Pancreas (tissue), 10 donors: Measurements from ENCODE around the gene AATK. TPM values are rescaled to one million over a fixed set of nuclear protein-coding genes. Genes with fewer than 3 reads are reported as not detected.
A peak's percentile ranks its signal among the peaks of the same experiment; 100 is the strongest.

Source experiments
- ATAC-seq, 4 donors: fragments of 200-7000 bp; cut with Tn5 transposase; one replicate each; pipeline versions ENCODE4 v1.8.0 to v1.9.1; 2020; ENCODE audit warnings: mild to moderate bottlenecking in 4 of 4, moderate library complexity in 4 of 4
- DNase-seq, 6 donors: peaks; one replicate each; pipeline ENCODE4 v3.0.0-alpha.2; 2020
- FAIRE-seq: peaks from 2 replicates; lab custom pipeline; 2012; peaks lifted over from hg19 to GRCh38; lab: Jason Lieb, UNC
- H3K27ac ChIP-seq, 4 donors: fragments of 200-600 bp; sonication (generic); 1 replicate in 3 of 4; 2 replicates in 1 of 4; pipeline versions ENCODE4 v1.5.0 to v1.8.0; 2020
- H3K27me3 ChIP-seq, 4 donors: fragments of 200-600 bp; one replicate each; pipeline ENCODE4 v1.8.0; 2021
- H3K36me3 ChIP-seq, 3 donors: fragments of 200-600 bp; sonication (generic) in 1 of 3; one replicate each; pipeline versions ENCODE4 v1.5.0 to v1.8.0; 2020 to 2021
- H3K4me1 ChIP-seq, 3 donors: fragments of 200-600 bp; one replicate each; pipeline ENCODE4 v1.8.0; 2021
- H3K4me3 ChIP-seq, 4 donors: fragments of 200-600 bp; sonication (generic) in 2 of 4; one replicate each; pipeline versions ENCODE4 v1.5.0 to v1.8.0; 2020 to 2021
- H3K9me3 ChIP-seq, 4 donors: fragments of 200-600 bp; one replicate each; pipeline ENCODE4 v1.8.0; 2021
- CTCF ChIP-seq, 4 donors: fragments of 200-600 bp; sonication (generic) in 3 of 4; IDR thresholded peaks; one replicate each; pipeline versions ENCODE4 v1.5.0 to v1.8.0; 2021; ENCODE audit warnings: antibody characterized with exemption in 4 of 4
- WGBS, 2 donors: extraction: QIAGEN DNeasy Blood & Tissue Kit; methylation state at CpG; one replicate each; pipeline ENCODE4 v1.1.7; 2013; 5-methylcytosine and 5-hydroxymethylcytosine counted together
- intact Hi-C, 3 donors: fragments of 100-400 bp; cut with DNase I; formaldehyde crosslinking; loops; one replicate each; pipeline versions ENCODE4 v1.11.1 to v1.14.2; 2022
- polyA plus RNA-seq, 2 donors: library from polyadenylated mRNA; stranded (reverse); fragments of 200-250 nt; gene quantifications; one replicate each; pipeline ENCODE4 v1.2.3, GENCODE V29; 2013
- total RNA-seq, 6 donors: library from RNA; stranded (reverse); fragmentation: NEBNext Ultra II Directional in 4 of 6; extraction: Animal tissue kit (Norgen Biotek cat#: 25700) in 4 of 6; gene quantifications; one replicate each; pipeline versions ENCODE4 v1.2.1 to v1.2.4, GENCODE V29; 2021 to 2023
- donor health status: healthy with polysubstance abuse.
- donor health status: DM: no; HTN: no; CAD: no; lungs with moderate emphysema.
- donor health status: DM: no; HTN: no; CAD: no.
- donor health status: control.
- donor health status: control.
- donor health status: Bipolar disorder and iron deficiency.
- donor health status: DM: yes; HTN: yes; CAD: no.
- donor health status: DM: no; HTN: no; CAD: no.
- donor health status: DM: no; HTN: no; CAD: no.
- donor health status: DM: yes; HTN: yes; CAD: no.

AATK gene
- total and polyA plus RNA-seq, 8 donors, result 24.3 to 49.6 (median 30.1) TPM

- DNase-seq (no peak), ATAC-seq (no peak), FAIRE-seq (no peak)
- TF ChIP-seq CTCF (IDR thresholded peaks at IDR 0.05), result no peak
- H3K36me3 ChIP-seq, result no peaks in the 10 kb centered on the region
- no peaks in the 10 kb centered on the region for H3K27me3 ChIP-seq
- H3K9me3 ChIP-seq, result no peaks in the 10 kb centered on the region
- no peak overlapping the region for H3K4me3 ChIP-seq
- H3K4me1 ChIP-seq, result no peaks in the 10 kb centered on the region
- intact Hi-C loops, result loop anchor here in 2 of 3 donors (5.0 to 10.0 kb wide), 3 partner anchors 73 to 676 kb away; no protein-coding TSS in a partner anchor
- WGBS, 2 donors, result 84 to 88% methylated on average over 10 of the region's 10 CpGs
- no peak overlapping the region for H3K27ac ChIP-seq
These were observed 65.4 kb downstream of the AATK start for GRCh38 chr17:81100668-81101067.

GRCh38 chr17:81099888-81100287 lies 66.1 kb downstream of the AATK start:
- DNase-seq (no peak), ATAC-seq (no peak), FAIRE-seq (no peak)
- 93 to 94% methylated on average over 23 of the region's 23 CpGs for WGBS, 2 donors
- intact Hi-C loops, result loop anchor here in 2 of 3 donors (5.0 to 10.0 kb wide), 3 partner anchors 73 to 675 kb away; no protein-coding TSS in a partner anchor
- no peak overlapping the region for H3K4me3 ChIP-seq
- H3K27ac ChIP-seq, result no peak overlapping the region
- H3K9me3 ChIP-seq, result no peaks in the 10 kb centered on the region
- no peaks in the 10 kb centered on the region for H3K36me3 ChIP-seq
- H3K4me1 ChIP-seq, result peaks cover 0 to 2% (median 0%) of the 10 kb centered on the region in 3 donors
- H3K27me3 ChIP-seq, result no peaks in the 10 kb centered on the region
- TF ChIP-seq CTCF (IDR thresholded peaks at IDR 0.05), result no peak

GRCh38 chr17:81097943-81098308 lies 68.1 kb downstream of the AATK start:
- no peak for DNase-seq
- Histone ChIP-seq H3K27me3 (no peaks in the 10 kb centered on the region), H3K9me3 (no peaks in the 10 kb centered on the region), H3K27ac (no peak overlapping the region), H3K4me3 (no peak overlapping the region), H3K4me1 (peaks cover 0 to 2% (median 0%) of the 10 kb centered on the region in 3 donors), H3K36me3 (no peaks in the 10 kb centered on the region)
- intact Hi-C loops, result no loop called here
- TF ChIP-seq CTCF (IDR thresholded peaks at IDR 0.05), result no peak
- 72 to 77% methylated on average over 13 of the region's 13 CpGs for WGBS, 2 donors
- FAIRE-seq, result no peak
- no peak for ATAC-seq

- ATAC-seq (peak; percentile 11 to 64 (median 54)), DNase-seq (peak in 3 of 6 donors; percentile 54 to 81 (median 58)), FAIRE-seq (no peak)
- Histone ChIP-seq H3K36me3 (no peaks in the 10 kb centered on the region), H3K27ac (no peak overlapping the region), H3K27me3 (no peaks in the 10 kb centered on the region), H3K4me1 (peaks cover 0 to 2% (median 0%) of the 10 kb centered on the region in 3 donors), H3K4me3 (no peak overlapping the region), H3K9me3 (no peaks in the 10 kb centered on the region)
- TF ChIP-seq CTCF (IDR thresholded peaks at IDR 0.05), result peak in 2 of 4 donors; percentile 22 to 38
- WGBS, 2 donors, result 38 to 48% methylated on average over 31 of the region's 31 CpGs
- intact Hi-C loops, result no loop called here
These were observed 68.7 kb downstream of the AATK start for GRCh38 chr17:81097134-81097942.

GRCh38 chr17:81096741-81097133 lies 69.3 kb downstream of the AATK start:
- H3K27me3 ChIP-seq, result no peaks in the 10 kb centered on the region
- no peaks in the 10 kb centered on the region for H3K36me3 ChIP-seq
- DNase-seq (no peak), FAIRE-seq (no peak), ATAC-seq (no peak)
- no peak overlapping the region for H3K4me3 ChIP-seq
- intact Hi-C loops, result no loop called here
- no peak overlapping the region for H3K27ac ChIP-seq
- H3K9me3 ChIP-seq, result no peaks in the 10 kb centered on the region
- TF ChIP-seq CTCF (IDR thresholded peaks at IDR 0.05), result no peak
- H3K4me1 ChIP-seq, result peaks cover 0 to 2% (median 0%) of the 10 kb centered on the region in 3 donors
- WGBS, 2 donors, result 77 to 84% methylated on average over 7 of the region's 7 CpGs
